DOHH2 (cell line): Measurements from ENCODE around the gene PDCD10.

ENCODE experiments used
- H3F3A ChIP-seq: fragments of 200-600 bp; sonication (generic), shearing (Covaris generic); 2 replicates; pipeline ENCODE4 v1.6.0; 2016; ENCODE audit warnings: antibody characterized with exemption, mild to moderate bottlenecking; ENCODE audit not compliant: control insufficient read depth, insufficient read depth
- H3K27ac ChIP-seq: fragments of 200-600 bp; sonication (generic); 2 replicates; pipeline ENCODE4 v1.5.1; 2014; ENCODE audit warnings: low read depth, mild to moderate bottlenecking, low read length, moderate library complexity
- H3K27me3 ChIP-seq: fragments of 200-600 bp; sonication (generic); 2 replicates; pipeline ENCODE4 v1.6.1; 2014; ENCODE audit warnings: mild to moderate bottlenecking, low read length, mixed read lengths; ENCODE audit not compliant: control insufficient read depth
- H3K36me3 ChIP-seq: fragments of 200-600 bp; sonication (generic); 2 replicates; pipeline ENCODE4 v1.6.1; 2014; ENCODE audit warnings: mild to moderate bottlenecking, low read length, moderate library complexity, mixed read lengths; ENCODE audit not compliant: control insufficient read depth
- H3K4me1 ChIP-seq: fragments of 200-600 bp; sonication (generic); 2 replicates; pipeline ENCODE4 v1.6.1; 2014; ENCODE audit warnings: mild to moderate bottlenecking, low read length, mixed read lengths; ENCODE audit not compliant: control insufficient read depth
- H3K4me2 ChIP-seq: fragments of 200-600 bp; sonication (generic); 2 replicates; pipeline ENCODE4 v1.6.0; 2014; ENCODE audit warnings: mild to moderate bottlenecking, low read length, moderate library complexity
- H3K4me3 ChIP-seq: fragments of 200-600 bp; sonication (generic); 2 replicates; pipeline ENCODE4 v1.5.1; 2014; ENCODE audit warnings: mild to moderate bottlenecking, low read length, mixed read lengths
- H3K79me2 ChIP-seq: fragments of 200-600 bp; sonication (generic); 2 replicates; pipeline ENCODE4 v1.6.1; 2014; ENCODE audit warnings: mild to moderate bottlenecking, low read length, mixed read lengths; ENCODE audit not compliant: control insufficient read depth
- H3K9me2 ChIP-seq: fragments of 200-600 bp; sonication (generic); replicated peaks from 2 replicates; pipeline ENCODE4 v1.6.1; 2014; ENCODE audit warnings: mild to moderate bottlenecking, low read length, mixed read lengths; ENCODE audit not compliant: control insufficient read depth
- H3K9me3 ChIP-seq: fragments of 200-600 bp; sonication (generic); 2 replicates; pipeline ENCODE4 v1.6.1; 2014; ENCODE audit warnings: antibody characterized with exemption, low read length, mixed read lengths; ENCODE audit not compliant: control insufficient read depth, insufficient read depth
- H4K20me1 ChIP-seq: fragments of 200-600 bp; sonication (generic); 2 replicates; pipeline ENCODE4 v1.6.0; 2014; ENCODE audit warnings: low read depth, mild to moderate bottlenecking, antibody characterized with exemption, low read length, moderate library complexity; ENCODE audit not compliant: control insufficient read depth, insufficient read depth
- CTCF ChIP-seq: fragments of 200-600 bp; sonication (generic); IDR thresholded peaks from one replicate; pipeline ENCODE4 v1.5.1; 2014; ENCODE audit warnings: antibody characterized with exemption, mild to moderate bottlenecking, low read depth, low read length; ENCODE audit not compliant: poor library complexity, severe bottlenecking
- EZH2phosphoT487 ChIP-seq: fragments of 200-600 bp; sonication (generic); IDR thresholded peaks from 2 replicates; pipeline ENCODE4 v1.6.1; 2017; ENCODE audit warnings: borderline replicate concordance, mild to moderate bottlenecking, antibody characterized with exemption, low read length, moderate library complexity, mixed read lengths

PDCD10 gene

GRCh38 chr3:167777356-167777755 is 42.7 kb upstream of the PDCD10 start:
- Histone ChIP-seq H4K20me1 (no peaks in the 10 kb centered on the region), H3K36me3 (no peaks in the 10 kb centered on the region), H3K4me2 (no peak overlapping the region), H3K4me3 (no peak overlapping the region), H3K27ac (no peak overlapping the region), H3K4me1 (peaks cover 44% of the 10 kb centered on the region), H3K9me2 (no peaks in the 10 kb centered on the region), H3K27me3 (no peaks in the 10 kb centered on the region), H3F3A (peaks cover 13% of the 10 kb centered on the region), H3K9me3 (peaks cover 13% of the 10 kb centered on the region; the same call in 1 of the 2 replicates), H3K79me2 (no peaks in the 10 kb centered on the region)
- no peak for TF ChIP-seq EZH2phosphoT487
- no peak for TF ChIP-seq CTCF

GRCh38 chr3:167776066-167776685 is 41.5 kb upstream of the PDCD10 start:
- Histone ChIP-seq H3K4me1 (peaks cover 48% of the 10 kb centered on the region), H3K4me3 (no peak overlapping the region), H3K27me3 (no peaks in the 10 kb centered on the region), H3K27ac (0 out of 2 replicates have a peak overlapping the region, but pooled peaks have one; percentile 32), H3K4me2 (peak overlapping the region; percentile 39), H3K9me2 (no peaks in the 10 kb centered on the region), H3K79me2 (no peaks in the 10 kb centered on the region), H4K20me1 (no peaks in the 10 kb centered on the region), H3F3A (peaks cover 13% of the 10 kb centered on the region), H3K9me3 (peaks cover 13% of the 10 kb centered on the region; the same call in 1 of the 2 replicates), H3K36me3 (no peaks in the 10 kb centered on the region)
- no peak for TF ChIP-seq CTCF
- TF ChIP-seq EZH2phosphoT487: no peak

- Histone ChIP-seq H3F3A (peaks cover 13% of the 10 kb centered on the region), H3K36me3 (no peaks in the 10 kb centered on the region), H3K27ac (peak overlapping the region; percentile 80), H3K9me2 (no peaks in the 10 kb centered on the region), H4K20me1 (no peaks in the 10 kb centered on the region), H3K4me3 (peak overlapping the region; percentile 61), H3K4me2 (peak overlapping the region; percentile 76), H3K4me1 (peaks cover 48% of the 10 kb centered on the region), H3K79me2 (no peaks in the 10 kb centered on the region), H3K9me3 (peaks cover 13% of the 10 kb centered on the region; the same call in 1 of the 2 replicates), H3K27me3 (no peaks in the 10 kb centered on the region)
- TF ChIP-seq CTCF (no peak), EZH2phosphoT487 (no peak)
Measured at GRCh38 chr3:167773584-167773983, 38.9 kb upstream of the PDCD10 start.
